ENCODE data around the gene MKI67.

- TF ChIP-seq, protein P1, sequence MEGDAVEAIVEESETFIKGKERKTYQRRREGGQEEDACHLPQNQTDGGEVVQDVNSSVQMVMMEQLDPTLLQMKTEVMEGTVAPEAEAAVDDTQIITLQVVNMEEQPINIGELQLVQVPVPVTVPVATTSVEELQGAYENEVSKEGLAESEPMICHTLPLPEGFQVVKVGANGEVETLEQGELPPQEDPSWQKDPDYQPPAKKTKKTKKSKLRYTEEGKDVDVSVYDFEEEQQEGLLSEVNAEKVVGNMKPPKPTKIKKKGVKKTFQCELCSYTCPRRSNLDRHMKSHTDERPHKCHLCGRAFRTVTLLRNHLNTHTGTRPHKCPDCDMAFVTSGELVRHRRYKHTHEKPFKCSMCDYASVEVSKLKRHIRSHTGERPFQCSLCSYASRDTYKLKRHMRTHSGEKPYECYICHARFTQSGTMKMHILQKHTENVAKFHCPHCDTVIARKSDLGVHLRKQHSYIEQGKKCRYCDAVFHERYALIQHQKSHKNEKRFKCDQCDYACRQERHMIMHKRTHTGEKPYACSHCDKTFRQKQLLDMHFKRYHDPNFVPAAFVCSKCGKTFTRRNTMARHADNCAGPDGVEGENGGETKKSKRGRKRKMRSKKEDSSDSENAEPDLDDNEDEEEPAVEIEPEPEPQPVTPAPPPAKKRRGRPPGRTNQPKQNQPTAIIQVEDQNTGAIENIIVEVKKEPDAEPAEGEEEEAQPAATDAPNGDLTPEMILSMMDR (IDR thresholded peaks at IDR 0.05) = no peak
- TF ChIP-seq POLR2AphosphoS5 (IDR thresholded peaks at IDR 0.05) (no peak), POLR2A (IDR thresholded peaks at IDR 0.05) (no peak)
Measured at GRCh38 chr10:128051548-128051947, 74.7 kb downstream of the MKI67 start.
